GM12873 (cell line): ENCODE data around the gene CPLANE1.

ENCODE experiments used
- TF ChIP-seq, protein P1 (sequence below): IDR thresholded peaks from 2 replicates; pipeline ENCODE4 v1.5.1; 2012; ENCODE audit warnings: low read depth, mild to moderate bottlenecking, moderate library complexity, low read length, control low read depth; ENCODE audit not compliant: insufficient read depth; ENCODE audit errors: missing control alignments

The CPLANE1 gene

GRCh38 chr5:37136694-37137093, 112.5 kb downstream of the CPLANE1 start:
- TF ChIP-seq, protein P1, sequence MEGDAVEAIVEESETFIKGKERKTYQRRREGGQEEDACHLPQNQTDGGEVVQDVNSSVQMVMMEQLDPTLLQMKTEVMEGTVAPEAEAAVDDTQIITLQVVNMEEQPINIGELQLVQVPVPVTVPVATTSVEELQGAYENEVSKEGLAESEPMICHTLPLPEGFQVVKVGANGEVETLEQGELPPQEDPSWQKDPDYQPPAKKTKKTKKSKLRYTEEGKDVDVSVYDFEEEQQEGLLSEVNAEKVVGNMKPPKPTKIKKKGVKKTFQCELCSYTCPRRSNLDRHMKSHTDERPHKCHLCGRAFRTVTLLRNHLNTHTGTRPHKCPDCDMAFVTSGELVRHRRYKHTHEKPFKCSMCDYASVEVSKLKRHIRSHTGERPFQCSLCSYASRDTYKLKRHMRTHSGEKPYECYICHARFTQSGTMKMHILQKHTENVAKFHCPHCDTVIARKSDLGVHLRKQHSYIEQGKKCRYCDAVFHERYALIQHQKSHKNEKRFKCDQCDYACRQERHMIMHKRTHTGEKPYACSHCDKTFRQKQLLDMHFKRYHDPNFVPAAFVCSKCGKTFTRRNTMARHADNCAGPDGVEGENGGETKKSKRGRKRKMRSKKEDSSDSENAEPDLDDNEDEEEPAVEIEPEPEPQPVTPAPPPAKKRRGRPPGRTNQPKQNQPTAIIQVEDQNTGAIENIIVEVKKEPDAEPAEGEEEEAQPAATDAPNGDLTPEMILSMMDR = no peak

GRCh38 chr5:37133939-37134338, 115.2 kb downstream of the CPLANE1 start:
- TF ChIP-seq, protein P1 = no peak

- TF ChIP-seq, protein P1 = no peak
Measured at GRCh38 chr5:37132646-37133045, 116.5 kb downstream of the CPLANE1 start.

- TF ChIP-seq, protein P1 = no peak
Measured at GRCh38 chr5:37121465-37121864, 127.7 kb downstream of the CPLANE1 start.

GRCh38 chr5:37121027-37121426, 128.1 kb downstream of the CPLANE1 start:
- TF ChIP-seq, protein P1 = no peak

GRCh38 chr5:37120270-37120669, 128.9 kb downstream of the CPLANE1 start:
- TF ChIP-seq, protein P1 = peak; percentile 6

DNA sequence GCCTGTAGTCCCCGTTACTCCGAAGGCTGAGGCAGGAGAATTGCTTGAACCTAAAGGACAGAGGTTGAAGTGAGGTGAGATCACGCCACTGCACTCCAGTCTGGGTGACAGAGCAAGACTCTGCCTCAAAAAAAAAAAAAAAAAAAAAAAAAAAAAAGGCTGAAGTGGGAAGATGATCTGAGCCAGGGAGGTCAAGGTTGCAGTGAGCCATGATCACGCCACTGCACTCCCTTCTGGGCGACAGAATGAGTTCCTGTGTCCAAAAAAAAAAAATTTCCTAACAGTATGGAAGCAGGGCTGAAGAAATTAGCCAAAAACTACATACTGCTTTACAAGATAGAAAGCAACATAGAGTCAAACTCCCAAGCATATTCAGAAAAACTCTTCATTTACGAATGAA, 132.8 kb downstream of the CPLANE1 start:
- TF ChIP-seq, protein P1 = no peak
